Keratinocyte (primary cell): ENCODE data around the gene KHDC4. TPM values are rescaled to one million over a fixed set of nuclear protein-coding genes. Genes with fewer than 3 reads are reported as not detected.

Source experiments
- DNase-seq: peaks from one replicate; pipeline ENCODE4 v3.0.0-alpha.2; 2011; ENCODE audit warnings: low read depth, missing footprints, low spot score
- FAIRE-seq: peaks from 2 replicates; lab custom pipeline; 2011; peaks lifted over from hg19 to GRCh38; lab: Jason Lieb, UNC
- H2AFZ ChIP-seq: 2 replicates; pipeline ENCODE4 v1.6.0; 2012; ENCODE audit warnings: low read length, control low read depth, inconsistent platforms; ENCODE audit not compliant: control insufficient read depth
- H3K27ac ChIP-seq: 2 replicates; pipeline ENCODE4 v1.5.1; 2011; ENCODE audit warnings: low read length; ENCODE audit not compliant: control insufficient read depth, insufficient read depth
- H3K27me3 ChIP-seq: 3 replicates; pipeline ENCODE4 v1.6.0; 2011; ENCODE audit warnings: low read length; ENCODE audit not compliant: control insufficient read depth, insufficient read depth; ENCODE audit errors: extremely low read depth
- H3K36me3 ChIP-seq, 2 experiments: 2 replicates in 1 of 2; 3 replicates in 1 of 2; pipeline ENCODE4 v1.5.1; 2011; ENCODE audit warnings: low read length in 2 of 2, mild to moderate bottlenecking in 1 of 2; ENCODE audit not compliant: control insufficient read depth in 2 of 2, insufficient read depth in 2 of 2; ENCODE audit errors: extremely low read depth in 1 of 2
- H3K4me1 ChIP-seq: 3 replicates; pipeline ENCODE4 v1.5.1; 2011; ENCODE audit warnings: low read length; ENCODE audit not compliant: control insufficient read depth, insufficient read depth; ENCODE audit errors: extremely low read depth
- H3K4me2 ChIP-seq: 3 replicates; pipeline ENCODE4 v1.6.0; 2011; ENCODE audit warnings: low read depth, low read length; ENCODE audit not compliant: control insufficient read depth, insufficient read depth; ENCODE audit errors: extremely low read depth
- H3K4me3 ChIP-seq, 3 experiments: fragments of 200-600 bp in 1 of 3; sonication (generic) in 1 of 3; 2 replicates in 2 of 3; 3 replicates in 1 of 3; pipeline ENCODE4 v1.5.1; 2011 to 2016; ENCODE audit warnings: low read length in 3 of 3, mild to moderate bottlenecking in 3 of 3, control low read depth in 2 of 3, inconsistent platforms in 1 of 3, low read depth in 1 of 3, mixed read lengths in 1 of 3, mixed run types in 1 of 3, moderate library complexity in 1 of 3; ENCODE audit not compliant: control insufficient read depth in 2 of 3, insufficient read depth in 2 of 3; ENCODE audit errors: extremely low read depth in 1 of 3
- H3K79me2 ChIP-seq: 2 replicates; pipeline ENCODE4 v1.6.0; 2012; ENCODE audit warnings: low read length; ENCODE audit not compliant: control insufficient read depth, insufficient read depth
- H3K9ac ChIP-seq: 3 replicates; pipeline ENCODE4 v1.6.0; 2011; ENCODE audit warnings: low read length; ENCODE audit not compliant: control insufficient read depth, insufficient read depth; ENCODE audit errors: extremely low read depth
- H3K9me1 ChIP-seq: 3 replicates; pipeline ENCODE4 v1.6.0; 2011; ENCODE audit warnings: low read length; ENCODE audit not compliant: control insufficient read depth, insufficient read depth; ENCODE audit errors: extremely low read depth
- H3K9me3 ChIP-seq: 2 replicates; pipeline ENCODE4 v1.5.1; 2012; ENCODE audit warnings: low read depth, low read length; ENCODE audit not compliant: control insufficient read depth
- H4K20me1 ChIP-seq: 3 replicates; pipeline ENCODE4 v1.6.0; 2011; ENCODE audit warnings: low read length; ENCODE audit not compliant: control insufficient read depth, insufficient read depth; ENCODE audit errors: extremely low read depth
- CTCF ChIP-seq, 3 experiments: IDR thresholded peaks in 1 of 3; conservative IDR thresholded peaks in 1 of 3; optimal IDR thresholded peaks in 1 of 3; 2 replicates in 2 of 3; 3 replicates in 1 of 3; pipeline versions ENCODE3 to v1.5.1; 2011; ENCODE audit warnings: low read length in 3 of 3, mild to moderate bottlenecking in 3 of 3, moderate library complexity in 2 of 3, control low read depth in 1 of 3, inconsistent platforms in 1 of 3; ENCODE audit not compliant: insufficient read depth in 2 of 3; ENCODE audit errors: extremely low read depth in 1 of 3
- EZH2 ChIP-seq: IDR thresholded peaks from one replicate; pipeline ENCODE4 v1.6.1; 2012; ENCODE audit warnings: inconsistent platforms, mild to moderate bottlenecking, low read length, moderate library complexity
- dilution Hi-C: fragments of 300-500 bp; cut with MboI; formaldehyde crosslinking; loops from one replicate; pipeline ENCODE4 v1.7.0; 2020; ENCODE audit warnings: low sequenced_read_pairs; ENCODE audit not compliant: extremely low pct_ligation_motif_present
- polyA plus RNA-seq, 5 experiments: library from polyadenylated mRNA; depleted of rRNA in 3 of 5; stranded (reverse) in 3 of 5; stranded (forward) in 1 of 5; unstranded in 1 of 5; fragments of >200 nt; gene quantifications; 1 replicate in 1 of 5; 2 replicates in 3 of 5; 3 replicates in 1 of 5; pipeline versions ENCODE4 v1.2.1 to v1.2.3, GENCODE V29; 2011 to 2012; ENCODE audit warnings: missing spikeins in 2 of 5, low read depth in 1 of 5, low replicate concordance in 1 of 5

KHDC4 gene
- polyA plus RNA-seq, 1 donor (not counting 4 experiments of a cell fraction or from before 2014, with no cell fraction given) = 51.3 TPM

GRCh38 chr1:155871390-155871789, 62.8 kb downstream of the KHDC4 start:
- H3K27ac ChIP-seq = no peak overlapping the region

GRCh38 chr1:155867766-155868165, 66.4 kb downstream of the KHDC4 start:
- Histone ChIP-seq H4K20me1 (no peaks in the 10 kb centered on the region), H3K9me1 (no peaks in the 10 kb centered on the region), H3K4me3 (no peak overlapping the region), H3K27ac (no peak overlapping the region), H3K4me1 (peaks cover 9% of the 10 kb centered on the region), H3K36me3 (no peaks in the 10 kb centered on the region), H3K27me3 (peaks cover 3% of the 10 kb centered on the region), H3K9me3 (no peaks in the 10 kb centered on the region), H3K4me2 (no peak overlapping the region), H3K9ac (no peak overlapping the region), H3K79me2 (no peaks in the 10 kb centered on the region), H2AFZ (no peak overlapping the region)
- dilution Hi-C loops = no loop called here
- FAIRE-seq (no peak), DNase-seq (no peak)
- TF ChIP-seq CTCF (optimal IDR thresholded peaks at IDR 0.05 in 1 of 3, IDR thresholded peaks at IDR 0.05 in 1 of 3, conservative IDR thresholded peaks at IDR 0.05 in 1 of 3; ENCODE audit: extremely low read depth in 1 of 3, insufficient read depth in 2 of 3, low read length in 3 of 3) (no peak), EZH2 (no peak)

More at GRCh38 chr1:155871390-155871789, 62.8 kb downstream of the KHDC4 start:
- FAIRE-seq (no peak), DNase-seq (no peak)
- dilution Hi-C loops = no loop called here
- Histone ChIP-seq H3K4me3 (no peak overlapping the region), H4K20me1 (no peaks in the 10 kb centered on the region), H3K9ac (no peak overlapping the region), H3K79me2 (no peaks in the 10 kb centered on the region), H3K4me2 (no peak overlapping the region), H3K27me3 (peaks cover 3% of the 10 kb centered on the region), H2AFZ (no peak overlapping the region), H3K4me1 (no peaks in the 10 kb centered on the region), H3K9me3 (no peaks in the 10 kb centered on the region), H3K36me3 (no peaks in the 10 kb centered on the region), H3K9me1 (no peaks in the 10 kb centered on the region)
- TF ChIP-seq EZH2 (no peak), CTCF (optimal IDR thresholded peaks at IDR 0.05 in 1 of 3, IDR thresholded peaks at IDR 0.05 in 1 of 3, conservative IDR thresholded peaks at IDR 0.05 in 1 of 3; ENCODE audit: extremely low read depth in 1 of 3, insufficient read depth in 2 of 3, low read length in 3 of 3) (no peak)
